ENCODE results near the gene GPR143. TPM values are rescaled to one million over a fixed set of nuclear protein-coding genes. Genes with fewer than 3 reads are reported as not detected.
A peak's percentile ranks its signal among the peaks of the same experiment; 100 is the strongest.

The GPR143 gene
- total and polyA plus RNA-seq, 10 of the 15 experiments (the other 5 are each of a cell fraction or from before 2014, with no cell fraction given) = 0.05 to 0.31 (median 0.15) TPM; not detected in 5

GRCh38 chrX:9677098-9677739, 88.4 kb downstream of the GPR143 start (continued):
- TF ChIP-seq WRNIP1 (IDR thresholded peaks at IDR 0.05; ENCODE audit: borderline replicate concordance, low read depth, low read length) (no peak), ZNF384 (IDR thresholded peaks at IDR 0.05; ENCODE audit: borderline replicate concordance, low read depth, low read length) (no peak), NFIC (IDR thresholded peaks at IDR 0.05; ENCODE audit: low read depth, low read length) (peak; percentile 93), MEF2B (IDR thresholded peaks at IDR 0.05; ENCODE audit: partially characterized antibody, poor library complexity, severe bottlenecking) (peak; percentile 44), BMI1 (IDR thresholded peaks at IDR 0.05; ENCODE audit: borderline replicate concordance) (peak; percentile 62), EGR1 (IDR thresholded peaks at IDR 0.05; ENCODE audit: borderline replicate concordance in 1 of 2, low read depth in 2 of 2, low read length in 2 of 2) (no peak), EED (IDR thresholded peaks at IDR 0.05; ENCODE audit: low read depth) (peak; percentile 83), SP1 (IDR thresholded peaks at IDR 0.05; ENCODE audit: low read depth, low read length) (peak; percentile 44), RUNX3 (IDR thresholded peaks at IDR 0.05; ENCODE audit: low read length) (peak; percentile 96), ATF2 (IDR thresholded peaks at IDR 0.05; ENCODE audit: low read length) (peak; percentile 88), ETV6 (conservative IDR thresholded peaks at IDR 0.05 in 1 of 2, IDR thresholded peaks at IDR 0.05 in 1 of 2; ENCODE audit: borderline replicate concordance in 1 of 2, low read depth in 1 of 2) (peak in 1 of 2 experiments; percentile 91; a peak in 2 of 4 replicates), CHD2 (IDR thresholded peaks at IDR 0.05; ENCODE audit: borderline replicate concordance, low read depth, low read length) (peak; percentile 33; the same call in 1 of the 2 replicates), EP300 (IDR thresholded peaks at IDR 0.05; ENCODE audit: borderline replicate concordance in 1 of 2, control insufficient read depth in 1 of 2, low read depth in 2 of 2, low read length in 2 of 2) (peak; percentile 96 to 98), RAD51 (IDR thresholded peaks at IDR 0.05) (no peak), SREBF1 (IDR thresholded peaks at IDR 0.05; ENCODE audit: low read length) (no peak), CREM (IDR thresholded peaks at IDR 0.05; ENCODE audit: low read depth) (peak; percentile 77), CUX1 (IDR thresholded peaks at IDR 0.05; ENCODE audit: insufficient replicate concordance, low read depth, low read length) (peak; percentile 92), FOXM1 (IDR thresholded peaks at IDR 0.05; ENCODE audit: low read depth, low read length) (peak; percentile 92), BHLHE40 (IDR thresholded peaks at IDR 0.05; ENCODE audit: borderline replicate concordance in 1 of 2, low read depth in 2 of 2, low read length in 1 of 2) (peak; percentile 93), NKRF (conservative IDR thresholded peaks at IDR 0.05) (no peak)

Data from GM12878 (cell line).